ENCODE data around the gene FJX1.
A peak's percentile ranks its signal among the peaks of the same experiment; 100 is the strongest.

Gene FJX1, protein sequence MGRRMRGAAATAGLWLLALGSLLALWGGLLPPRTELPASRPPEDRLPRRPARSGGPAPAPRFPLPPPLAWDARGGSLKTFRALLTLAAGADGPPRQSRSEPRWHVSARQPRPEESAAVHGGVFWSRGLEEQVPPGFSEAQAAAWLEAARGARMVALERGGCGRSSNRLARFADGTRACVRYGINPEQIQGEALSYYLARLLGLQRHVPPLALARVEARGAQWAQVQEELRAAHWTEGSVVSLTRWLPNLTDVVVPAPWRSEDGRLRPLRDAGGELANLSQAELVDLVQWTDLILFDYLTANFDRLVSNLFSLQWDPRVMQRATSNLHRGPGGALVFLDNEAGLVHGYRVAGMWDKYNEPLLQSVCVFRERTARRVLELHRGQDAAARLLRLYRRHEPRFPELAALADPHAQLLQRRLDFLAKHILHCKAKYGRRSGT

DNA sequence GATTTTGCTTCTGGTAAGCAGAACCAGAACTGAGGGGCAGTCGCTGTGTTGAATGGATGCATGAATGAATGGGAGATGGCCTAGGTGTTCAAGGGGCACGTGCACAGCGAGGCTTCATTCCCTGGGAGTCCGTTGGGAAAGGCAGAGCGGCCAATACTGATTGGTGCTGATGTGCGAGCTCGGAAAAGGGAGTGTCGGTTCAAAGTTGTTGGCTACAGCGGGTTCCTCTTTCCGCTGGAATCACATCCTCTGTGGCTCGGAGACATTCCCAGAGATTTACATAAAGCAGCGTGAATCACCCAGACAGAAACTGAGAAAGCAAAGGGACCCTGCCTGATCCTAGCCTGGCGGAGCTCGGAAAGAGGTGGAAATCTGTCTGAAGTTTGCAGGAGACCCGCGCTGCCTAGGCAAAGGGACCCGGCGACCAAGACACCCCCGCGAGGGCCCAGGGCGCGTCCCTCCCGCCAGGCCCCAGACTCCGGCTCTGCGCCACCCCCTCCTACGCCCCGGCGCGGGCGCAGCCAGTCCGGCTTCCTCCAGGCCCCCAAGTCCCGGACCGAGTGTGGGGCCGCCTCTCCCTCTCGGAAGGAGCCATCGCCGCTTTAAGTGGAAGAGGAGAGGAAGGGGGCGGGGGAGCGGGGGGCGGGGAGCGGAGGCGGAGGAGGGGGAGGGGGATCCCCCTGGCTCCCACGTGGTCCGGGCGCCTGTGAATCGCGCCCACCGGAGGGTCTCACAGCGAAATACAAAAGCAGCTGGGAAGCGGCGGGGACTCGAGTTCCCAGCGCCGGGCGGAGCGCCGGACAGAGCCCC is at the start of gene FJX1:
FJX1 (plus strand) TSS at position 774 of the 810 bp plus-strand sequence. CDS start 177 bp downstream, outside the sequence.
- peak; percentile 80 for DNase-seq

DNA sequence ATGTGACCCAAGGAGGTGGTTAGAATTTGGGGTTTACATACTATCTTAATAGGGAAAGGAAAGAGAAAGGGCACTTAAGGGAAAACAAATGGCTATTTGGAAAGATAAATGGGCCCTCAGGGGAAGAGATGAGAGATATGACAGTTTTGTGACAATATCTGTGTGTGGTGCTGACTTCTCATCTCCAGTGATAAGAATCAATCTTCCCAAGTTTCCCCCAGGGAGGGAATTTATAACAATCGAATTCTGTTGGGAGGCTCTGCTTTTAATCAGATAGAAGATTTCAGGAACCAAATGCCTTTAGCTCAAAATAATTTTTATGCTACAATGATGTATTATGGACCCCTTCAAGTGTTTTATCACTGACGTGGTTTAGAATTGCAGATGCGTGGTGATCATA is 46.6 kb upstream of the FJX1 start:
- no peak for DNase-seq

DNA sequence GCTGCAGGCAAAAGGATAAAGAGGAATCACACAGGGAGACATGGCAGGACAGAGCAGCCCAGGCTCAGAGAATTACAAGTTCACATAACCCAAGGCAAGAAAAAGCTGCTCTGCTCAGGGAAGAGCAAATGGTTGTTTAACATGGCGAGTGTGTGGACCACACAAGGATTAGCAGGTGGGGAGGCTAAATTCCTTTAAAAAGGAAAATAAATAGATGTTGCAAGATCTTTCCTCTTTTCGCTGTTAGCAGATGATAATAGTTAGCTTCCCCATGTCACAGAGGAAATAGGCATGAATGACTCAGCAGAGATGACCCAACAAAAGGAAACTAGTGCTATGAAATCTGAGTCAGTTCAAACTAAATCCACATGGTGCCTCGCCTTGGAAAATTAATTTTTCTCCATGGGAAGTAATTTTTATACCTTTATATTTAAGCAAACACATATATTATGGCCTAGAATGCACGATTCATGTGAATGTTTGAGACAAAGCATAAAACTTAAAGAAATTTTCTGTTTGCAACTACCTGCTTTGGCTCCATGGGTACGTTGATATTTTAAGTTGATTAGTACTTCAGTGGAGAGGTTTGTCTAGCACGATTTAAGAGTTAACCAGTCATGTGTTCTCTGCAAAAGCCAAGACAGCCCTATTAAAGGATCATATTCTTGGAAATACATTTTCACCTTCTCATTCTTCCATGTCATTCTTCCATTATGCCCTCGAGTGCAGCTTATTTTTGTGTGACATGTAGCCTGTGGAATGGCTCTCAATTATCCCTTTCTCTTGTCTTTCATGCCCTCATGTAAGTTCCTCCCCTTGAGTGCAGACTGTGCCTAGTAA is 38.5 kb upstream of the FJX1 start:
- DNase-seq: no peak

DNA sequence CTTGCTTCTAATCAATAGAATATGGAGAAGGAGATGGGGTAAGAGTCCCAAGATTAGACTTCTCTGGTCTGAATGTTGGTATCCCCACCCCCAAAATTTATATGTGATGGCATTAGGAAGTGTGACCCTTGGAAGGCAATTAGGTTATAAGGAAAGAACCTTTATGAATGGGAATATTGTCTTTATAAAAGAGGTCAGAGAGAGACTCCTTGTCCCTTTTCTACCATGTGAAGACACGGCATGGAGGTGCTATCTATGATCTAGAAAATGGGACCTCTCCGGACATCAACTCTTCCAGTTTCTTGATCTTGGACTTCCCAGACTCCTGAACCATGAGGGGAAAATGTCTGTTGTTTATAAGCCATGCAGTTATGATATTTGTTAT is 37.9 kb upstream of the FJX1 start:
- no peak for DNase-seq

DNA sequence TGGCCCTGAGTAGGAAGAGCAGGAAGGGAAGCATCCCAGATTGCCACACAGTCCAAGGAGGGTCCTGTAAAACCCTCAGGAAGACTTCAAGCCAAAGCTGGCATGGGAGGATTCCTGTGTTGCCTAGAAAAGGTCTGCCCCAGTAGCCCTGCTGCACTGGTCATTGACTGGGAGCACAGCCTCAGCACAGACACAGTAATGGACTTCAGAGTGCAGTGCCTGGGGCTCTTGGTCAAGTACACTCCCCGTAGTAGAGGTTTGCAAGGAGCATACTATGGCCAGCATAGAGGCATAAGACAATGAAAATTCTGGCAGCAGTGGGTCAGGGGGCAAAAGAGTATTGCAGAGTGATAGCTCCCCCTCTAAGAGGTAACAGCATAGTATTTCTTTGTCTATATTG is 36.2 kb upstream of the FJX1 start:
- no peak for DNase-seq

DNA sequence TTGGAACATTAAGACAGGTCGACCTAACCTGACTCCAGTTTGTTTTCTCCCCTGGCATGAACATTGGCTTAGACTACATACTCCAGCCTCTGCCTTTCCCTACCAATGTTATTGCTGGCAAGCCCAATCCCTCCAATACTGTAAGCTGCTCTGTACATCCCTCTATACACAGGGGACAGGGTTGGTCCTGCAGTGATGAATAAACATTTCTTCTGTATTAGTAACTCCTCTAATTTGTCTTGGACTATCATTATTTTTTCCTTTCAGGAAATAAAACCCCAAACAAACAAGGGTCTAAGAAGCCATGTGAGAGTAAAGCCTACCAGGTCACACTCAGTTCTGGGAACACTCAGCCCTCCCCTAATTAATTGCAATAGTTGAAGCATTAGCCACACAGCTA is 35.1 kb upstream of the FJX1 start:
- no peak for DNase-seq

DNA sequence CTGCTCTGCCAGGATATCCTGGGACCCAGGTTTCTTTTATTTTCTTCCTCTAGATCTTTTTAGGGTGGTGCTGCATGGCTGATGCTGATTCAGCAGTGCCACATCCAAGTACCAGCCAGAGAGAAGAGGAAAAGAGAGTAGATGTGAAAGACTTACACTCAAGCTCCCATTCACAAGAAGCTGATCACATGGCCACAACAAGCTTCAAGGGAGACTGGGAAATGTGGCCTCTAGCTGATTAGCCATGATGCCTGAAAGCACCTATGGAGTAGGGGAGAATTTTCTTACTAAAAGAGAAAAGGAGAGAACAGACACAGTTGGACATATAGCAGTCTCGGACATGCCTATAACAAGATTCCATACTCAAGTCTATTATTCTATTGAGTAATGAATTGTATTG is 34.4 kb upstream of the FJX1 start:
- DNase-seq: no peak

DNA sequence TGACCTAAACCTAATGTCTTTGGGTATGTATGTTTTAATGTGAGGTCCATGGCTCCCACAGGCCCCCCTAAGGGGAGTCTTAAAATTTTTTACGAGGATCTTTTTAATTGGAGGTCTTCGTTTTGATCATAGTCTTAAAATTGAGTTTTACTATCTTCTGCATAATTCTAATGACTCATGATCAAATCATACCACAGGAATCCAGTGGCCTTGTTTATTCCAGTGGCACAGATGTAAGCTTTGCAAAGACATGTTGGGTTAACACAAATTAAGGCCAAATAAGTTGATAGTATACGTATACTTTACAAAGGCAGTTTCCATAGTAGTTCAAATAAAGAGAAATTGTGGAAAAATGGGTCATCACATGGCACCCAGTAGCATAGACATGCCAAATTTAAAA is 33.9 kb upstream of the FJX1 start:
- no peak for DNase-seq

DNA sequence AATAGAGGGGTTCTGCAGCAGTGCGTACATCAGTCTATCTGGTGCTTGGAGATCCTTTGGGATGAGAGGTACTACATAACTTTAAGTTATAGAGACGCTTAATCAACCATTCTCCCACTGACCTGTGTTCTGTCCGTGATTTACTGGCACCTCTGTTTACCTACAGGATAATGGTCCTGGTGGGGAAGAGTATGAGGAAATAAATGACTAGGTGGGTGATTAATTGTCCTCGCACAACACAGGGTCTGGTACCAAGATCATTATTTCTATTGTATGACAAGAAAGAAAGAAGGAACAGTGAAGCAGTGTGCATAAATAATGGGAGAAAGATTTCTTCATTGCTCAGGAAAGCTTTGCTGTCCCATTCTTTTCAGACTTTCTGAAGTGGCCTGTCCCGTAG is 32.8 kb upstream of the FJX1 start:
- no peak for DNase-seq

DNA sequence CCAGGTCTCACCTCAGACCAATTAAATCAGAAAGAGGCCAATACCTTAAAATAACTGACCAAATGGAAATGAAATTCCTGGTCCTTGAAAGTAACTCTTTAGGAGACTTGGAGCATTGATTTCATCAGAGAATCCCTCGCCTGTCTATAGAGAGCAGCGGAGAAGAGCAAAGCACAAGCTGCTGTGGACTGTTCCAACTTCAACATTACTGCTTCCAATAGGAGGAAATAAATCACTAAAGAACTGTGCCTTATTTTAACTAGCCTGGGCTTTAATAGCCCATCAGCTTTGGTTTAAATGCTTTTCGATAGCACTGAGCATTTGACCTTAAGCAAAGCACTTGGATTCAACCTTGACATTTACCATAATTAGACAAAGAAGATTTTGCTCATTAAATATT is 32.0 kb upstream of the FJX1 start:
- DNase-seq: no peak

DNA sequence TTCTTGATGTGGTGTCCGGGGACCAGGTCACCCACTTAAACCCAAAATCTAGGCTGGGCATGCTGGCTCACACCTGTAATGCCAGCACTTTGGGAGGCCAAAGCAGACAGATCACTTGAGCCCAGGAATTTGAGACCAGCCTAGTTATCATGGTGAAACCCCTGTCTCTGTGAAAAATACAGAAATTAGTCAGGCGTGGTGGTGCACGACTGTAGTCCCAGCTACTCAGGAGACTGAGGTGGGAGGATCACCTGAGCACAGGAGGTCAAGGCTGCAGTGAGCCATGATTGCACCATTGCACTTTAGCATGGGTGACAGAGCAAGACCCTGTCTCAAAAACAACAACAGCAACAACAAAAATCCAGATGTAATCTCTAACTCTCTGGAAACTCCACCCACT is 30.3 kb upstream of the FJX1 start:
- no peak for DNase-seq

DNA sequence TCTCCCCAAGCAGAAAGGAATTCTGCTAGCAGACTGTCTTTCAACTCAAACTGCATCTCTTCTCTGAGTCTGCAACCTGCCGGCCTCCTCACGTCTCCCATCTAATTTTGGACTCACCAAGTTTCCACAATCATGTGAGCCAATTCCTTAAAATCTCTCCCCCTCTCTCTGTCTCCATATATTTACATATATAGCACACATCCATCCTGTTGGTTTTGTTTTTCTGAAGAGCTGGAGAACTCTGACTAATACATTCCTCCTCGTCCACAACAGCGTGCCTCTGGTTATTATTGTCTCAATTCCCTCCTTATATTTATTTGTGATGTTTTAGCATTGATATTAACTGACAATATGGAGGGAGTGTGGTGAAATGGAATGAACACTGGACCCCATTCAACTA is 29.6 kb upstream of the FJX1 start:
- DNase-seq: no peak

DNA sequence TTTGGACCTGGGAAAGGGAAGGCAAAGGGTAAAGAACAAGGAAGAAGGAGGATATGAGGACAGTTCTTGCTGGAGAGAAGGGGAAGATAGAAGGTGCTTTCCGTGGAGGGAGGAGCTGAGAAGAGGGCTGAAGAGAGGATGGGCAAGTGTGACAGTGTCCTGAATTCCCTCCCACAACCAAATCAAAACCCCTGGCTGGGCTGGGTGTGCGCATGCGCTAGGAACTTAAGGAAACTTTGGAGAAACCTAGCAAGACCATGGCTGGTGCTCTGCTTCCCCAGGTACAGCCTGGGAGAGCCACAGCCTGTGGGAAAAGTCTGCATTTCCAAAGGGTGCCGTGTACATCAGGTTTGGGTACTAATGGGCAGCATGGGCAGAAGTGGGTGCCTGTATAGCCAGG is 29.0 kb upstream of the FJX1 start:
- no peak for DNase-seq

DNA sequence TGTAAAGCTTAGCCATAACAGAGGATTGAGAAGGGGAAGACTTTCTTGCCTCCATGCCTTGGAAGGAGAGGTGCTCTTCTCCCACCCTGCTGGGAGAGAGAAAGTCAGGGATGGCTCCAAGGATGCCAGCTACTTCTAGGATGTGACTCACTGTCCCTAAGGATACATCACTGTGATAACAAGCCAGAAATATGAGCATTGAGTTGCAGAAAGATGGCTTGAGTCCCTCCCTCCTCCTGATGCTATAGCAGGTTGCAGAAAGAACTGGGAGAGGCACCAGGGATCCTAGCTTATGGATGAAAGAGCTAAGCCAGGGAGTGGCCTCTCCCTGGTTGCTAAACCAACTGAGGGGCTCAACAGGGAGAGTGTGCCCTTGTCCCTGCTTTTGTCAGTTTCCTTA is 27.8 kb upstream of the FJX1 start:
- DNase-seq: no peak

DNA sequence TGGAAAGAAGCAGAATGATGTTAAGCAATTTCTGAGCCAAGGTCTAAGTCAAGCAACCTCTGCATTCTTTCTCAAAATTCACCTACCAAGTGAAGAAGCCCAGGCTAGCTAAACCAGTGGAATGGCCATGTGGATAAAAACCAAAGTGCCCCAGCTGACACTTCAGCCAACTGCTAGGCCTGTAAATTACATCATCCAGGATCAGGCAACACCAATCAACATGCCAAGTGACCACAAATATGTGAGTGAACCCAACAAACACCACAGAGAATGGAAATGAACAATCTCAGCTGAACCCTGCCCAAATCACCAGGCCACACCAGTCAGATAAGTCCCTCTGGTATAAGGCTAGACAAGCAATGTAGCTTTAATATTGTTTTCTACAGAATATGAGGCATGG is 25.1 kb upstream of the FJX1 start:
- no peak for DNase-seq

DNA sequence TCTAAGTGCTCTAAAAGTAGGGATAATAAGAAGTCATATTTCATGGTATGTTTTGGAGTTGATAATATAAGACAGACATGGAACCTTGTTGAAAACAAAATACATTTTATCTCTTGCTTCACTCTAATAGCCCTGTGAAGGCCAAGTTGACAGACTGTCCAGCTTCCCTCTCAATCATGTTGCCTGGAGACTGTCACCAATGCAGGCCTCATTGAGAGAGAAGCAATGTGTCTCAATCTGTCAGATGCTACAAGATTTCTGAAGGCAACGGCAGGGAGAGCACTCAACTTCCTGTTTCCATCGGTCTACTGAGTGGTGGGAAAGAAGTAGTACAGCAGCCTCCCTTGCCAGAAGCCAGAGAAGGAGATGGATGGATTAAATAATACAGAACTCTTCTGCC is 23.6 kb upstream of the FJX1 start:
- DNase-seq: no peak

DNA sequence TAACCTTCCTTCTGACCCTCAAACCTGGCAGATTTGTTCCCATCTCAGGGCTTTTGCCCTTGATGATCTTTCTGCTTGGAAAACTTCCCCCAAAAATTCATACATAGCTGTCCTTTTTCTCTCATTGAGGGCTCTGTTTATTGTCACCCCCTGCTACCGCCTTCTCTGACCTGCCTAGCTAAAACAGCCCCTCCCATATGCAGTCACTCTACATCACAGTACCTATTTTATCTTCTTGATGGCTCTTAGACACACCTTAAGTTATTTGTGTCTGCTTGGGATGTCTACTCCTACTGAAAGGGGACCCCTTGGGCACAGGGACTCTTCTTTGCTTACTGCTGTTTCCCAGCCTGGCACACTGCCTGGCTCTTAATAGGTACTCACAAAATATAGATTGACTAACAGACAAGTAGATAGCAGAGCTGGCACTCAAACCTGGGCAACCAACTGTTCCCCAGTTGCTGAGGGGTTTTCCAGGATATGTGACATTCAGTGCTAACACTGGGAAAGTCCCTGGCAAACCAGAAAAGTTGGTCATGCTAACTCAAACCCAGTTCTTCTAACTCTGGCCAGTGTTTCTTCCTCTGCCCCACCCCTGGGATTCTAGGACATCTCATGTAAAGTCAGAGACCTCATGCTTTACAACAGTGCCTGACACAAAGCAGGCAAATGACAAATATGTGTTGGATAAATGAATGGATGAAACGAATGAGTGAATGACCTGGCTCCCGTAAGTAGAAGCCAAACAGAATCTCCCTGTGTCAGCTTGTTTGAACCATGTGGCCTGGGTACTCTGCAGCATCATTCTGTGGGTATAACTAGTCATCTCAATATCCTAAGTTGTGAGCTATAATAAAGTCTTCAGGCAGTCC is 19.8 kb upstream of the FJX1 start:
- DNase-seq: no peak

DNA sequence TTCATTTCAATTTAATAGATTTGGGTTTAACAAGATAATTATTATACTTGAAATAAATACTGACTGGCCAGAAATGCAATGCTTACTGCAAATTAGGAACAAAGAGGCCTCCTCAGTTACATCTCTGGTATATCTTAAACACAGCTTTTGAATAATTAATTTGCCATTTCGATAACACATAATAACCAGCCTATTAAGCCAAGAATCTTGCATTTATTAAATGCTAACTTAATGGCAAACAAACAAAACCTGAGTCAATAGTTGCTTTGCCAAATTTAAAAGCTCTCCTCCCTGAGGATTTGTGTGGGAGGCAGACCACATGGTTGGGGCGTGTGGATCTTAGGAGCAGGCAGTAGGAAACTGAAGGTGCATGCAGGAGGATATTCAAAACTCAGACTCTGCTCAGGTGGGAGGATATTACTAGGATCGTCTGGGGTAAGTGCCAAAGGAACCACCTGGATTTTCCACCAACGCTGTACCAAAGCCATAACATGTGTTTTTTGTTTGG is 17.9 kb upstream of the FJX1 start:
- DNase-seq: no peak

DNA sequence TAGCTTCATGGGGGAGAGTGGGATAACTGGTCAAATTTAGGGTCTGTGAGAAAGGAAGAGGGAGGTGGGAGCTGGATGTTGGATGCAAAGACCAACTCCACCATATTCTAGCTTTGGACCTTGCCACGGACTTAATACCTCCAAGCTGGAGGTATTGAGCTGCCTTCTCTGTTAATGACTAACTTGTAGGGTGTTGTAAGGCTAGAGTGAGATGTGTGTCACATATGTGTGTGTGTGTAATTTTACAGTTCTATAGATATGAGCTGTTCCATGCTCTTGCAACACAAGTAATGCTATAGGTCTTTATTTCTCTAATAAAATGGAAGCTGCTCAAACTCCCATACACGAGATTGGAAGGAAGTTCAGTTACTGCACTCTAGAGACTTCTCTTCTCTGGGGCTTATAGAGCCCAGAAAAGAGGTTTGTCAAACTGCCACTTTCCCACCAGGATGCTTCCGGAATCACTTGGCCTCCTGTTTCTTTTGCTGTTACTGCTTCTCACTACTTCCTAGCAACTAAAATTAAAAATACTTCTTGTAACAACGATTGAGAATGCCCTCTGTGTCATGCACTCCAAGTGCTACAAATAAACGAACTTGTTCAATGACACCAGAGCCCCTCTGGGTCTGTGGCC is 16.0 kb upstream of the FJX1 start:
- DNase-seq: no peak

DNA sequence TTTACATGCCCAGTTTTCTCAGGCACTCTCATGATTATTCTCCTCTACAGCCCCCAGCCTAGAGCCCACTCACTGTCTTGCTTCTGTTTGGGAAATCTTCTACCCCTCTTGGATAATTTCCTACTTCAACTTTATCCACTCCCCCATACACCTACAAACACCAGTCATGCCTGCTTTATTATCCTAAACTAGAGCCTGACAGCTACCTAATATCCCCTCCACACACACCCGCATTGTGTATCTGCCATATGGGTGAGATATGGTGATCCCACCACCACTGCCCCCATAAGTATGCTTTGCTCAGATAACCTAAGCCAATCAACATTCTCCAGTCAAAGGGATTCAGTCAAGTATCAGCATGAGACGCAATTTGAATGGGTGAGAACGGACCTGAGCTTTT is 15.3 kb upstream of the FJX1 start:
- DNase-seq: no peak

DNA sequence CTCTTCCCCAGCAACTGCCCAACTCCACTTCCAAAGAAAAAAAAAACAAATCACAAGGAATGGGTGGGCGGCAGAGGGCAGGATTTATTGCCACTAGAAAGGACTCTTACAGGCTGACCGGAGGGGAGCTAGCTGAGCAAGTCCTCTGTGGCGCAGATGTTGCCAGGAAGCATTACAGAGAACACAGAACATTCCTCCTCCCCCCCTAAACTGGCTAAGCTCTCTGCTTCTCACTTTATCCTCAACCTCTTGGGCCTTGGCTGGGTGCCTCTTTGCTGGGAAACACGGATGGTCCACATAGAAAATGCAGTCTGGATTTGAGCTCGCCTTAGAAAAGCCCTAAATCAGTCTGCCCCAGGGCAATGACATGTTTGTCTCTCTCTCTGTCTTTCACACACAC is 12.6 kb upstream of the FJX1 start:
- DNase-seq: no peak

DNA sequence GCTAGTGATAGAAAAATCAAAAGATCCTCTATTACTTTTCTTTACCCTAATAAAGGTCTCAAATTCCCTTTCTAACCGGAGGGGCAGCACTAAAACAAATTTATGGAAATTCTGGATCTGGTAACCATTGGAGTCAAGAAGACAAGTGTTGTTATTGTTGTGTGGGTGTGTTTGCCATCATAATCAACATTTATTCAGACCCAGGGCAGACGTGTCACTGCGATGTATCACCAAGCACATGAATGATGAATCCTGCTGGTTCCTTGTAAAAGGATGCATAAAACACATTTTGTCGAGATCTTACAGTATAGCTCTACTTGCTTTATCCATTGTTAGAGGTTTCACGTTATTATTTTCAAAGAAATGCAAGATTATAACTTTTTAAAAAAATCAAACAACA is 12.1 kb upstream of the FJX1 start:
- DNase-seq: no peak
